Spinal cord (tissue), 10 donors: ENCODE measurements around the gene CAMKV. TPM values are rescaled to one million over a fixed set of nuclear protein-coding genes. Genes with fewer than 3 reads are reported as not detected.
"Not testable (repeated sequence)": the region's sequence is repeated elsewhere in the genome, so short reads cannot be mapped to it uniquely, and the experiment has no call there.

Experiments
- DNase-seq, 6 donors: peaks; one replicate each; pipeline versions ENCODE4 v3.0.0 to v3.0.0-alpha.2; 2013 to 2015; ENCODE audit warnings: low spot score in 6 of 6, low read depth in 4 of 6
- H3K27ac ChIP-seq: one replicate; pipeline ENCODE4 v1.5.1; 2013; ENCODE audit warnings: low read depth, low read length, control low read depth
- H3K27me3 ChIP-seq: one replicate; pipeline ENCODE4 v1.6.1; 2013; ENCODE audit warnings: low read length; ENCODE audit not compliant: control insufficient read depth, insufficient read depth
- H3K36me3 ChIP-seq: one replicate; pipeline ENCODE4 v1.6.1; 2013; ENCODE audit warnings: low read length; ENCODE audit not compliant: control insufficient read depth, insufficient read depth
- H3K4me1 ChIP-seq: one replicate; pipeline ENCODE4 v1.6.1; 2013; ENCODE audit warnings: low read length; ENCODE audit not compliant: control insufficient read depth, insufficient read depth
- H3K4me3 ChIP-seq: one replicate; pipeline ENCODE4 v1.5.1; 2013; ENCODE audit warnings: low read depth, low read length, control low read depth
- H3K9me3 ChIP-seq: one replicate; pipeline ENCODE4 v1.6.1; 2013; ENCODE audit warnings: low read length; ENCODE audit not compliant: control insufficient read depth, insufficient read depth
- WGBS: methylation state at CpG from one replicate; pipeline ENCODE4 v1.1.5; 2013; ENCODE audit warnings: missing lambda C conversion rate; ENCODE audit not compliant: insufficient coverage; 5-methylcytosine and 5-hydroxymethylcytosine counted together
- polyA plus RNA-seq, 2 donors: library from polyadenylated mRNA; unstranded; fragments of 120-200 nt; gene quantifications; one replicate each; pipeline ENCODE4 v1.2.1, GENCODE V29; 2013; ENCODE audit not compliant: insufficient read length in 2 of 2
- small RNA-seq: library from RNA; depleted of rRNA; stranded (forward); fragments of <200 nt; gene quantifications from one replicate; pipeline ENCODE3, GENCODE V24; 2014; ENCODE audit warnings: low replicate concordance
- total RNA-seq, 2 donors: library from RNA; depleted of rRNA in 1 of 2; stranded (reverse); fragments of 120-200 nt in 1 of 2; fragments of >200 nt in 1 of 2; gene quantifications; one replicate each; pipeline versions ENCODE4 v1.2.3 to v1.2.4, GENCODE V29; 2013 to 2014
- donor health status: healthy.

Gene CAMKV
- total and polyA plus RNA-seq, 4 donors, result 17.1 to 115 (median 74.1) TPM

DNA sequence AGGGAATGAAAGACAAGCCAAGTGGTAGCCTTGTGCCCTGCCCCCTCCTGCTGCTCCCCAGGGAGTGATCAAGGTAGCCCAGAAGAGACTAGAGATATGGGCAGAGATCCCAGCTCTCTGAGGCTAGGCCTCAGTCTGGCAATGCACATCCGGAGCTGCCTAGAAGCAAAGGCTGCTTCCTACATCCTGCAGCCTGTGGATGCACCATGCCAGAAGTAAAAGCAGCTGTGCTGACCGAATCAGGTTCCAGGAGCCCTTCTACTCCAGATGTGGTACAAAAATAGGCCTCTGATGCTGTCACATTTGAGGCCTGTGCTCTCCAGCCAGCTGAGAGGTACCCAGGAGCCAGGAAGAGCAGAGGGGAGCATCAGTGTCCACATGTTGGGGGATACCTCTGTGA, 29.3 kb downstream of the CAMKV start:
- no peak overlapping the region for H3K27ac ChIP-seq

DNA sequence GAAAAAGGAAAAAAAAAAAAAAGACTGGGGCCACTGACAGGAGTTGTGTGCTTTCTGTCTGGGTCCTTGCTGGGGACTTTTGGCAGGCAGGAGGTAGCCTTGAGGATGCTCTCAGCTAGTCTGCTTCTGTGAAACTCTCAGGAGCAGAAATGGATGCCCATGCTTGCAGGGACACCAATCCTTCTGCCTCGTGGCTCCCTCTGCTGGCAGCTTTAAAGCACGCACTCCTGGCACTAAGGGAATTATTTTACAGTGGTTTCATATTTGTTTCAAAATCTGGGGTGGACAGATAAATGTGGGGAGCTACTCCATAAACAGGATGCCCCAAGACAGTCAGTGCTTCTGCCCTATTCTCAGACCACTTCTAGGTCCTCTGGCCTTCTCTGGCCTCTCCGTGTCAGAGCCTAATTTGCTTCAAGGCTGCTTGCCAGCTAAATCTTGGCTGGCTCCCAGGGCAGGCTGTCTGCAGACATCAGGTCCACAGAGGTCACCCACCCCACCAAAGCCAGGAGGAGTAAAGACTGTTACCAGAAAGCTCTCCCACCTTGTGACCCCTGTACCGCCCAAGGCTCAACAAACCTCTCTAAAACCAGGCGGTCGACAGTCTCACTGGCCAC, 30.4 kb downstream of the CAMKV start:
- 21% methylated on average over 2 of the region's 6 CpGs for WGBS
- H3K27ac ChIP-seq, result no peak overlapping the region
- H3K9me3 ChIP-seq, result no peaks in the 10 kb centered on the region
- no peaks in the 10 kb centered on the region for H3K36me3 ChIP-seq
- DNase-seq, result peak; percentile 35 to 94 (median 70)
- H3K4me3 ChIP-seq, result no peak overlapping the region
- H3K27me3 ChIP-seq, result no peaks in the 10 kb centered on the region
- peaks cover 25% of the 10 kb centered on the region for H3K4me1 ChIP-seq

More for the DNA sequence above, 29.3 kb downstream of the CAMKV start:
- DNase-seq, result no peak
- H3K9me3 ChIP-seq, result no peaks in the 10 kb centered on the region
- peaks cover 25% of the 10 kb centered on the region for H3K4me1 ChIP-seq
- H3K36me3 ChIP-seq, result peaks cover 1% of the 10 kb centered on the region
- WGBS, result 95% methylated on average over 2 of the region's 2 CpGs
- H3K27me3 ChIP-seq, result no peaks in the 10 kb centered on the region
- H3K4me3 ChIP-seq, result no peak overlapping the region

DNA sequence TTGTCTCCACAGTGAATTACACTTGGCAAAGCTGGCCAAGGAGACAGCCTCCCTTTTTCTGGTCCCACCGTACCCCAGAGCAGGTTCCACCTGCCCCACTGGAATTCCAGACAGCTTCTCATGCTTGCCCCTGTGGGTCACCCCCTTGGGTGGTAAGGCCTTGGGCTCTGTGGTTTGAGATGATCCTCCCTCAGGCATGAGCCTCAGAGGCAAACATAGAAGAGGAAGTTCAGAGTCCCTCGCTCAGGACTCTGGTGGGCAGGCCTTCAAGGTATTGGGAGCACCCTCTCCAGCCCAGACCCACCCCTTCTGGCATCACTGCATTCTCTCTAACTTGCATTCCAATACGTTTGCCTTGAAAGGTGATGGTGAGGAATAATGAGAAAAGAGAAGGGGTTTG, 38.4 kb downstream of the CAMKV start:
- Histone ChIP-seq H3K4me3 (no peak overlapping the region), H3K27ac (no peak overlapping the region), H3K4me1 (no peaks in the 10 kb centered on the region), H3K9me3 (no peaks in the 10 kb centered on the region), H3K36me3 (peaks cover 21% of the 10 kb centered on the region), H3K27me3 (no peaks in the 10 kb centered on the region)
- 86% methylated on average over 1 of the region's 3 CpGs for WGBS
- no peak for DNase-seq

DNA sequence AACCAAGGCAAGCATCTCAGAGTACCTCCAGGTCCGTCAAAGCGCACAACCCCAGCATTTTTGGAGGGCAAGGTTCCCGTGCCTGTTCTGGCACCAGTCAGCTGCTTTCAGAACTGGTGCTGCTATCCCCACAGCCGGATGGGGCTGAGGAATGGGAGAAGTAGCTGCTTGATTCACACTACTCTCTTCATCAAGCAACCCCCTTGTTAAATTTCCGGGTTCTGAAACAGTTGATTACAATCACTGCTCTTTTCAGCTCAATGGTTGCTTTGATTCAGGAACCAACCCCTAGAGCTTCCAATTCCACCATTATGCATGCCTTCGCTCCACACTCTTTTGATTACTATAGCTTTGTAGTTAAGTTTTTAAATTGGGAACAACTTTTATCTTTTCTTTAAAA, 43.7 kb downstream of the CAMKV start:
- H3K27ac ChIP-seq, result peak overlapping the region; percentile 72
- no peak for DNase-seq
- peaks cover 12% of the 10 kb centered on the region for H3K36me3 ChIP-seq
- WGBS, result 54% methylated on average over 4 of the region's 6 CpGs
- H3K4me1 ChIP-seq, result no peaks in the 10 kb centered on the region
- no peaks in the 10 kb centered on the region for H3K27me3 ChIP-seq
- no peak overlapping the region for H3K4me3 ChIP-seq
- no peaks in the 10 kb centered on the region for H3K9me3 ChIP-seq

DNA sequence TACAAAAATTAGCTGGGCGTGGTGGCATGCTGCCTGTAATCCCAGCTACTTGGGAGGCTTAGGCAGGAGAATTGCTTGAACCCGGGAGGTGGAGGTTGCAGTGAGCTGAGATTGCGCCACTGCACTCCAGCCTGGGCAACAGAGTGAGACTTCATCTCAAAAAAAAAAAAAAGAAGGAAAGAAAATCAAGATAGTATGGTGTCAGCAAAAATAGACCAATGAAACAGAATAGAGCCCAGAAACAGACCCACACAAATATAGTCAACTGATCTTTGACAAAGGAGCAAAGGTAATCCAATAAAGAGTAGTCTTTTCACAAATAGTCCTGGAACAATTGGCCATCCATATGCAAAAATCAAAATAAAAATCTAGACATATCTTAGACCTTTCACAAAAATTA, 46.6 kb downstream of the CAMKV start:
- not testable (repeated sequence) for H3K4me1 ChIP-seq, H3K4me3 ChIP-seq, H3K9me3 ChIP-seq, H3K27me3 ChIP-seq, H3K27ac ChIP-seq, DNase-seq, H3K36me3 ChIP-seq
- WGBS, result 60% methylated on average over 1 of the region's 3 CpGs

DNA sequence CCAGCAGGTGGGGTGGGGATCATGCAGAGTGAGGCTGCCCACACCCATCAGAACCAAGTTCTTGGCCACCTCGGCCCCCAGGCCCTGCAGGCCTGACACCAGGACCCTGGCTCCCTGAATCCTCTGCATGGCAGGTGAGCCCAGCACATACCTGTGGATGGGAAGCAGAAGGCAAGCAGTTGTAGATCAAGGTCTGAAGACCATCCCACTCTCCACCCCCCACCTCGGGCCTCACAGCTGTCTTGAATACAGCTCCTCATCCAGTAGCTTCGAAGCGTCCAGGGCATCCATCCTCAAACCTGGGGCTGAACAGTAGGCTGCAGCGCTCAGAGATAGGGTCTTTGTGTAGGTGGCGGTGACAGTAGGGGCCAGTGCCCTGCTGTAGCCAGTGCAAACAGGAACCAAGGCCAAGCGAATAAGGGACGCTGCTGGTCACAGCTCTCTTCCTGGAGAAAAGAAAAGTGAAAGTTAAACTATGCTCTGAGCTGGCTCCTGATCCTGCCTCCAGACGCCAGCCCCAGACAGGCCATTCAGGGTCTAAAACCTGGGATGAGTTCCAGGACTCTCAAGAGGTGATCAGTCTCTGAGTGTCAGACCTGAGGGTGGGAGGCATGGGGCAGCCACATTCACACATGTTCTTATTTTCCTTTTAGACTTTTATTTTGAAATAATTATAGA, 56.1 kb downstream of the CAMKV start, which contains the start of gene UBA7:
UBA7 (minus strand) TSS at position 457 of the 678 bp plus-strand sequence; CDS start at position 291, 166 bp downstream.
- H3K4me3 ChIP-seq, result peak within 1 kb of the TSS; percentile 45
- DNase-seq, result peak in 3 of 6 donors; percentile 41 to 81 (median 64)
- peaks cover 16% of the 10 kb centered on the region for H3K4me1 ChIP-seq

DNA sequence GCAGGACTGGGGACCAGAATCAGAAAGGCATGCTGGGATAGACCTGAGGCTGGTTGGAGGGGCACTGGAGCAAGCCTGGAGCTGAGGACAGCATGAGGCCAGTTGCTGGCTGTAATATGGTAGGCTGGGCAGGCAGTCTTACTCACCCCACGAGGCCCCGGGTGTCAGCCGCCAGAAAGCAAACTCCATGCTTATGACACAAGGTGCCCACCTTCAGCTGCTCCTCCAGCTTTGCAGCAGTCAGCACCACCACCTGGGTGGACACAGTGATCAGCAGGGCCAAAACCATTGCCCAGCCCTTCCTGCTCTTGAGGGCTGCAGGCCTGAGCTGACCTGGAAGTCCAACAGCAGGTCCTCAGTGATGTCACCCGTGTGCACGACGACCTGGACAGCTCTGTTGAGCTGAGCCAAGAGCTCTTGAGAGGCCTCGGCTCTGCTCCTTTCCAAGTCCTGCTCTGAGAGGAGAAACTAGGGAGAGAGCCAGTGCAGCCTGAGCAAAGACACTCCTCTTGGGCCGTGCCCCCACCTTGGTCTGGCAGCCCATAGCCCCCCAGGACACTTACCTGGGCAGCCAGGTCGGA, 56.7 kb downstream of the CAMKV start:
- DNase-seq, result no peak
- Histone ChIP-seq H3K9me3 (no peaks in the 10 kb centered on the region), H3K4me1 (peaks cover 18% of the 10 kb centered on the region), H3K36me3 (peaks cover 16% of the 10 kb centered on the region), H3K4me3 (peak overlapping the region; percentile 45), H3K27me3 (no peaks in the 10 kb centered on the region), H3K27ac (peak overlapping the region; percentile 74)
- 72% methylated on average over 7 of the region's 9 CpGs for WGBS

More for the DNA sequence above, 56.1 kb downstream of the CAMKV start, which contains the start of gene UBA7:
- peak within 1 kb of the TSS; percentile 74 for H3K27ac ChIP-seq
- no peaks in the 10 kb centered on the region for H3K9me3 ChIP-seq
- WGBS, result 52% methylated on average over 7 of the region's 9 CpGs
- H3K36me3 ChIP-seq, result peaks cover 16% of the 10 kb centered on the region
- H3K27me3 ChIP-seq, result no peaks in the 10 kb centered on the region

Small RNA genes within 50 kb of the gene (small RNA-seq; reads per million reads assigned to genes)
- gene RN7SL217P, result not detected

Other genes starting within 250 kb of the CAMKV start
- gene APEH, start 195.6 kb downstream of the CAMKV start, total RNA-seq, result 100 to 1,000 TPM in 1 of 2 donors, 10 to 100 TPM in 1; 68.3 to 100 TPM
- 100 to 1,000 TPM; 109 to 116 TPM for gene APEH, start 195.6 kb downstream of the CAMKV start, polyA plus RNA-seq
- gene MST1, start 180.4 kb downstream of the CAMKV start, total RNA-seq, result 10 to 100 TPM; 10.7 to 31.6 TPM
- gene MST1, start 180.4 kb downstream of the CAMKV start, polyA plus RNA-seq, result 10 to 100 TPM; 56.5 to 62.6 TPM
- 10 to 100 TPM; 24.8 to 25.0 TPM for gene RNF123, start 180.3 kb downstream of the CAMKV start, total RNA-seq
- 10 to 100 TPM; 47.1 to 55.9 TPM for gene RNF123, start 180.3 kb downstream of the CAMKV start, polyA plus RNA-seq
- gene AMIGO3, start 150.2 kb downstream of the CAMKV start, total RNA-seq, result under 1 TPM in 1 of 2 donors, not detected in 1; 0.30 TPM
- 1 to 10 TPM; 2.2 to 3.3 TPM for gene AMIGO3, start 150.2 kb downstream of the CAMKV start, polyA plus RNA-seq
- gene GMPPB, start 146.0 kb downstream of the CAMKV start, total RNA-seq, result 10 to 100 TPM in 1 of 2 donors, 1 to 10 TPM in 1; 9.7 to 20.8 TPM
- 10 to 100 TPM; 16.5 to 22.3 TPM for gene GMPPB, start 146.0 kb downstream of the CAMKV start, polyA plus RNA-seq
- gene IP6K1, start 83.4 kb downstream of the CAMKV start, total RNA-seq, result 10 to 100 TPM; 30.2 to 49.1 TPM
- 10 to 100 TPM; 55.7 to 65.9 TPM for gene IP6K1, start 83.4 kb downstream of the CAMKV start, polyA plus RNA-seq
- gene CDHR4, start 70.0 kb downstream of the CAMKV start, total RNA-seq, result under 1 TPM; 0.10 to 0.28 TPM
- under 1 TPM; 0.47 to 0.59 TPM for gene CDHR4, start 70.0 kb downstream of the CAMKV start, polyA plus RNA-seq
- gene INKA1, start 66.6 kb downstream of the CAMKV start, total RNA-seq, result 1 to 10 TPM; 5.6 to 7.6 TPM
- 1 to 10 TPM; 6.9 to 7.6 TPM for gene INKA1, start 66.6 kb downstream of the CAMKV start, polyA plus RNA-seq
- gene UBA7, start 56.0 kb downstream of the CAMKV start, total RNA-seq, result 10 to 100 TPM; 16.3 to 42.9 TPM
- 10 to 100 TPM; 26.4 to 30.5 TPM for gene UBA7, start 56.0 kb downstream of the CAMKV start, polyA plus RNA-seq
- 1 to 10 TPM; 2.4 to 5.9 TPM for gene TRAIP, start 13.3 kb downstream of the CAMKV start, total RNA-seq
- gene TRAIP, start 13.3 kb downstream of the CAMKV start, polyA plus RNA-seq, result 1 to 10 TPM; 7.1 to 7.8 TPM
- under 1 TPM; 0.79 to 0.88 TPM for gene MST1R, start 34.0 kb upstream of the CAMKV start, total RNA-seq
- gene MST1R, start 34.0 kb upstream of the CAMKV start, polyA plus RNA-seq, result 1 to 10 TPM in 1 of 2 donors, under 1 TPM in 1; 0.63 to 2.5 TPM
- gene MON1A, start 59.9 kb upstream of the CAMKV start, total RNA-seq, result 1 to 10 TPM; 8.0 to 9.7 TPM
- gene MON1A, start 59.9 kb upstream of the CAMKV start, polyA plus RNA-seq, result 10 to 100 TPM; 21.7 to 25.0 TPM
- gene RBM6, start 70.2 kb upstream of the CAMKV start, total RNA-seq, result 100 to 1,000 TPM in 1 of 2 donors, 10 to 100 TPM in 1; 70.1 to 115 TPM
- gene RBM6, start 70.2 kb upstream of the CAMKV start, polyA plus RNA-seq, result 100 to 1,000 TPM; 143 to 175 TPM
- 100 to 1,000 TPM; 223 to 291 TPM for gene RBM5, start 219.0 kb upstream of the CAMKV start, total RNA-seq
- gene RBM5, start 219.0 kb upstream of the CAMKV start, polyA plus RNA-seq, result 100 to 1,000 TPM; 240 to 366 TPM